GM23338 (cell line): ENCODE data around the gene FAM120A. TPM values are rescaled to one million over a fixed set of nuclear protein-coding genes. Genes with fewer than 3 reads are reported as not detected.

Experiments used
- ATAC-seq: fragments of 200-7000 bp; cut with Tn5 transposase; 3 replicates; pipeline ENCODE4 v1.9.1; 2020
- DNase-seq: peaks from one replicate; pipeline ENCODE4 v3.0.0-alpha.2; 2015; ENCODE audit warnings: low spot score
- H2AFZ ChIP-seq: fragments of 200-600 bp; sonication (generic); 2 replicates; pipeline ENCODE4 v1.8.0; 2016; ENCODE audit warnings: antibody characterized with exemption, mild to moderate bottlenecking, moderate library complexity
- H3F3A ChIP-seq: fragments of 200-600 bp; sonication (generic); replicated peaks from 2 replicates; pipeline ENCODE4 v1.8.0; 2017; ENCODE audit warnings: antibody characterized with exemption, mixed run types, low read depth
- H3K27ac ChIP-seq: fragments of 200-600 bp; sonication (generic); 2 replicates; pipeline ENCODE4 v1.6.1; 2016; ENCODE audit warnings: low read depth
- H3K27me3 ChIP-seq: fragments of 200-600 bp; sonication (generic); 2 replicates; pipeline ENCODE4 v1.8.0; 2016; ENCODE audit warnings: mild to moderate bottlenecking, mixed run types, moderate library complexity; ENCODE audit not compliant: insufficient read depth
- H3K36me3 ChIP-seq: fragments of 200-600 bp; sonication (generic); 2 replicates; pipeline ENCODE4 v1.8.0; 2016; ENCODE audit warnings: mild to moderate bottlenecking; ENCODE audit not compliant: insufficient read depth
- H3K4me1 ChIP-seq: fragments of 200-600 bp; sonication (generic); 2 replicates; pipeline ENCODE4 v1.8.0; 2016; ENCODE audit warnings: mild to moderate bottlenecking, moderate library complexity; ENCODE audit not compliant: insufficient read depth
- H3K4me2 ChIP-seq: fragments of 200-600 bp; sonication (generic); 2 replicates; pipeline ENCODE4 v1.7.1; 2017; ENCODE audit warnings: mixed run types
- H3K4me3 ChIP-seq: fragments of 200-600 bp; sonication (generic); 2 replicates; pipeline ENCODE4 v1.6.1; 2016; ENCODE audit warnings: mixed run types
- H3K79me2 ChIP-seq: fragments of 200-600 bp; sonication (generic); replicated peaks from 2 replicates; pipeline ENCODE4 v1.8.0; 2017; ENCODE audit warnings: mild to moderate bottlenecking; ENCODE audit not compliant: insufficient read depth
- H3K9me2 ChIP-seq: fragments of 200-600 bp; sonication (generic); 2 replicates; pipeline ENCODE4 v1.8.0; 2017; ENCODE audit not compliant: insufficient read depth
- H4K20me1 ChIP-seq: fragments of 200-600 bp; sonication (generic); replicated peaks from 2 replicates; pipeline ENCODE4 v1.8.0; 2017; ENCODE audit warnings: mild to moderate bottlenecking; ENCODE audit not compliant: insufficient read depth
- H3K27ac Mint-ChIP-seq: 2 replicates; pipeline ENCODE4 v1.8.0; 2020; ENCODE audit warnings: inconsistent platforms, mild to moderate bottlenecking, moderate library complexity, mixed read lengths
- H3K27me3 Mint-ChIP-seq: 3 replicates; pipeline ENCODE4 v1.8.0; 2022; ENCODE audit warnings: low read depth, mild to moderate bottlenecking, moderate library complexity, mixed read lengths, inconsistent platforms; ENCODE audit not compliant: insufficient read depth, poor library complexity
- H3K36me3 Mint-ChIP-seq: 3 replicates; pipeline ENCODE4 v1.8.0; 2021; ENCODE audit warnings: low read depth, mild to moderate bottlenecking, inconsistent platforms, moderate library complexity, mixed read lengths
- H3K4me1 Mint-ChIP-seq: 3 replicates; pipeline ENCODE4 v1.8.0; 2020; ENCODE audit warnings: mild to moderate bottlenecking, inconsistent platforms, mixed read lengths
- H3K4me3 Mint-ChIP-seq: 3 replicates; pipeline ENCODE4 v1.8.0; 2021; ENCODE audit warnings: moderate library complexity, mild to moderate bottlenecking, inconsistent platforms, mixed read lengths
- H3K9me3 Mint-ChIP-seq: 3 replicates; pipeline ENCODE4 v1.8.0; 2020; ENCODE audit warnings: moderate library complexity, mild to moderate bottlenecking, inconsistent platforms, mixed read lengths
- CTCF ChIP-seq, 2 experiments: fragments of 200-600 bp in 1 of 2; sonication (generic) in 1 of 2; conservative IDR thresholded peaks; 2 replicates each; pipeline versions ENCODE4 v1.5.1 to v1.6.1; 2016 to 2017; ENCODE audit warnings: antibody characterized with exemption in 2 of 2, low read depth in 2 of 2, mild to moderate bottlenecking in 2 of 2, moderate library complexity in 1 of 2
- EZH2 ChIP-seq: fragments of 200-600 bp; sonication (generic); IDR thresholded peaks from one replicate; pipeline ENCODE4 v1.8.0; 2017; ENCODE audit warnings: antibody characterized with exemption, mild to moderate bottlenecking, low read depth; ENCODE audit not compliant: unreplicated experiment
- JUNB ChIP-seq: IDR thresholded peaks from one replicate; pipeline ENCODE4 v1.6.1; 2016; ENCODE audit warnings: antibody characterized with exemption; ENCODE audit not compliant: unreplicated experiment
- NANOG ChIP-seq: IDR thresholded peaks from 2 replicates; pipeline ENCODE4 v1.6.1; 2016; ENCODE audit warnings: antibody characterized with exemption, borderline replicate concordance
- POLR2AphosphoS5 ChIP-seq: IDR thresholded peaks from 2 replicates; pipeline ENCODE4 v1.6.1; 2016; ENCODE audit warnings: antibody characterized with exemption, low read depth
- REST ChIP-seq: IDR thresholded peaks from one replicate; pipeline ENCODE4 v1.6.1; 2018; ENCODE audit warnings: antibody characterized with exemption; ENCODE audit not compliant: unreplicated experiment
- STAT1 ChIP-seq: IDR thresholded peaks from one replicate; pipeline ENCODE4 v1.6.1; 2016; ENCODE audit warnings: antibody characterized with exemption; ENCODE audit not compliant: unreplicated experiment
- ZNF114 ChIP-seq: fragments of 250-450 bp; sonication (Bioruptor Pico); IDR thresholded peaks from 2 replicates; pipeline ENCODE4 v1.5.0; 2020; ENCODE audit warnings: mild to moderate bottlenecking, moderate library complexity
- ZNF331 ChIP-seq: fragments of 250-450 bp; sonication (Bioruptor Pico); IDR thresholded peaks from 2 replicates; pipeline ENCODE4 v1.5.0; 2020; ENCODE audit warnings: low read depth, mild to moderate bottlenecking, moderate library complexity
- polyA plus RNA-seq: library from polyadenylated mRNA; unstranded; fragments of >200 nt; fragmentation: Nextera tagmentation; extraction: Ambion mirVana; gene quantifications from 2 replicates; pipeline ENCODE4 v1.2.1, GENCODE V29; 2016
- total RNA-seq: library from RNA; depleted of rRNA; stranded (reverse); fragments of >200 nt; shearing (Covaris generic); gene quantifications from 2 replicates; pipeline ENCODE4 v1.2.3, GENCODE V29; 2014

FAM120A gene
- total and polyA plus RNA-seq, 2 experiments from 2014 or later: 28.2 to 52.5 TPM

- Histone ChIP-seq H3K9me2 (no peaks in the 10 kb centered on the region), H4K20me1 (no peaks in the 10 kb centered on the region), H3K4me3 (no peak overlapping the region), H3K27me3 (peaks cover 3% of the 10 kb centered on the region; the same call in 1 of the 2 replicates), H3K4me2 (no peak overlapping the region), H3F3A (peaks cover 12% of the 10 kb centered on the region; the same call in 1 of the 2 replicates), H2AFZ (no peak overlapping the region), H3K36me3 (no peaks in the 10 kb centered on the region), H3K79me2 (no peaks in the 10 kb centered on the region), H3K27ac (no peak overlapping the region), H3K4me1 (peaks cover 10% of the 10 kb centered on the region)
- H3K9me3 Mint-ChIP-seq: peaks cover 7% of the 10 kb centered on the region; the same call in 2 of the 3 replicates
- no peak overlapping the region for H3K27ac Mint-ChIP-seq
- no peak overlapping the region for H3K4me3 Mint-ChIP-seq
- TF ChIP-seq REST (no peak), ZNF114 (CRISPR knock-in tag) (no peak), STAT1 (no peak), EZH2 (no peak), CTCF (conservative IDR thresholded peaks at IDR 0.05; ENCODE audit: low read depth in 2 of 2) (no peak), ZNF331 (CRISPR knock-in tag) (no peak), JUNB (no peak), POLR2AphosphoS5 (no peak)
- peaks cover 27% of the 10 kb centered on the region for H3K4me1 Mint-ChIP-seq
- no peak for ATAC-seq
- H3K36me3 Mint-ChIP-seq: peaks cover 9% of the 10 kb centered on the region
- no peak for DNase-seq
- peaks cover 20% of the 10 kb centered on the region for H3K27me3 Mint-ChIP-seq
Observed at GRCh38 chr9:93569621-93570174, 118.2 kb downstream of the FAM120A start.

GRCh38 chr9:93572221-93572620 is 120.7 kb downstream of the FAM120A start:
- H3F3A ChIP-seq: peaks cover 2% of the 10 kb centered on the region; the same call in 1 of the 2 replicates
- no peak overlapping the region for H3K4me2 ChIP-seq
- no peak overlapping the region for H3K27ac ChIP-seq
- no peak overlapping the region for H3K4me3 Mint-ChIP-seq
- no peaks in the 10 kb centered on the region for H3K36me3 ChIP-seq
- peaks cover 7% of the 10 kb centered on the region; the same call in 2 of the 3 replicates for H3K9me3 Mint-ChIP-seq
- H3K4me1 Mint-ChIP-seq: peaks cover 27% of the 10 kb centered on the region
- no peak overlapping the region for H2AFZ ChIP-seq
- peaks cover 9% of the 10 kb centered on the region for H3K36me3 Mint-ChIP-seq
- H3K4me1 ChIP-seq: peaks cover 15% of the 10 kb centered on the region
- H3K4me3 ChIP-seq: no peak overlapping the region
- H3K27me3 Mint-ChIP-seq: peaks cover 24% of the 10 kb centered on the region
- no peaks in the 10 kb centered on the region for H4K20me1 ChIP-seq
- H3K27ac Mint-ChIP-seq: no peak overlapping the region
- peaks cover 11% of the 10 kb centered on the region; the same call in 1 of the 2 replicates for H3K27me3 ChIP-seq
- DNase-seq (no peak), ATAC-seq (no peak)
- no peaks in the 10 kb centered on the region for H3K9me2 ChIP-seq
- no peaks in the 10 kb centered on the region for H3K79me2 ChIP-seq
- TF ChIP-seq CTCF (conservative IDR thresholded peaks at IDR 0.05; ENCODE audit: low read depth in 2 of 2): no peak
- no peak for TF ChIP-seq STAT1
- TF ChIP-seq JUNB: no peak
- TF ChIP-seq ZNF331 (CRISPR knock-in tag): no peak
- no peak for TF ChIP-seq NANOG
